Measurements from ENCODE around the gene SFN. TPM values are rescaled to one million over a fixed set of nuclear protein-coding genes. Genes with fewer than 3 reads are reported as not detected.
"Not testable (repeated sequence)": the region's sequence is repeated elsewhere in the genome, so short reads cannot be mapped to it uniquely, and the experiment has no call there.

Gene SFN
- total and polyA plus RNA-seq, 2 donors from 2014 or later, result 2.9 to 44.7 TPM

- Histone ChIP-seq H3K4me3 (ENCODE audit: low read length in 3 of 3) (no peak overlapping the region), H3K9ac (ENCODE audit: low read length in 3 of 3) (no peak overlapping the region), H3K27me3 (ENCODE audit: control insufficient read depth, insufficient read depth, low read length) (no peaks in the 10 kb centered on the region), H3K4me1 (ENCODE audit: control insufficient read depth in 2 of 3, insufficient read depth in 2 of 3, low read depth in 1 of 3, low read length in 3 of 3) (peaks cover 0 to 4% (median 0%) of the 10 kb centered on the region in 3 donors), H3K36me3 (ENCODE audit: control insufficient read depth in 2 of 3, insufficient read depth in 3 of 3, low read length in 3 of 3) (peaks cover 0 to 17% (median 0%) of the 10 kb centered on the region in 3 donors), H3K27ac (ENCODE audit: low read depth in 2 of 2, low read length in 2 of 2) (no peak overlapping the region), H3K9me3 (ENCODE audit: control insufficient read depth in 2 of 3, insufficient read depth in 1 of 3, low read length in 3 of 3) (no peaks in the 10 kb centered on the region)
- no peak for DNase-seq
- TF ChIP-seq CTCF (IDR thresholded peaks at IDR 0.05; ENCODE audit: borderline replicate concordance, extremely low read depth, insufficient read depth), result no peak
- intact Hi-C loops (cut with DNase I), result no loop called here
- FAIRE-seq, result no peak
Observed at GRCh38 chr1:26844424-26845196, 18.3 kb upstream of the SFN start.

- peaks cover 0 to 29% (median 15%) of the 10 kb centered on the region in 3 donors for H3K36me3 ChIP-seq (ENCODE audit: control insufficient read depth in 2 of 3, insufficient read depth in 3 of 3, low read length in 3 of 3)
Observed at GRCh38 chr1:26847826-26848225, 15.1 kb upstream of the SFN start.

GRCh38 chr1:26848499-26848898, 14.4 kb upstream of the SFN start:
- Histone ChIP-seq H3K4me3 (ENCODE audit: low read length in 3 of 3) (no peak overlapping the region), H3K36me3 (ENCODE audit: control insufficient read depth in 2 of 3, insufficient read depth in 3 of 3, low read length in 3 of 3) (peaks cover 0 to 28% (median 15%) of the 10 kb centered on the region in 3 donors), H3K27ac (ENCODE audit: low read depth in 2 of 2, low read length in 2 of 2) (no peak overlapping the region), H3K27me3 (ENCODE audit: control insufficient read depth, insufficient read depth, low read length) (no peaks in the 10 kb centered on the region), H3K9ac (ENCODE audit: low read length in 3 of 3) (no peak overlapping the region), H3K4me1 (ENCODE audit: control insufficient read depth in 2 of 3, insufficient read depth in 2 of 3, low read depth in 1 of 3, low read length in 3 of 3) (peaks cover 0 to 4% (median 0%) of the 10 kb centered on the region in 3 donors), H3K9me3 (ENCODE audit: control insufficient read depth in 2 of 3, insufficient read depth in 1 of 3, low read length in 3 of 3) (no peaks in the 10 kb centered on the region)
- FAIRE-seq, result no peak
- no peak for TF ChIP-seq CTCF (IDR thresholded peaks at IDR 0.05; ENCODE audit: borderline replicate concordance, extremely low read depth, insufficient read depth)
- DNase-seq, result no peak
- intact Hi-C loops (cut with DNase I), result no loop called here

More at GRCh38 chr1:26847826-26848225, 15.1 kb upstream of the SFN start:
- H3K27me3 ChIP-seq (ENCODE audit: control insufficient read depth, insufficient read depth, low read length); H3K9me3 ChIP-seq (ENCODE audit: control insufficient read depth in 2 of 3, insufficient read depth in 1 of 3, low read length in 3 of 3); H3K4me3 ChIP-seq (ENCODE audit: low read length in 3 of 3); DNase-seq; H3K27ac ChIP-seq (ENCODE audit: low read depth in 2 of 2, low read length in 2 of 2); intact Hi-C loops (cut with DNase I); H3K9ac ChIP-seq (ENCODE audit: low read length in 3 of 3); FAIRE-seq; H3K4me1 ChIP-seq (ENCODE audit: control insufficient read depth in 2 of 3, insufficient read depth in 2 of 3, low read depth in 1 of 3, low read length in 3 of 3): not testable (repeated sequence)

- Histone ChIP-seq H3K27me3 (ENCODE audit: control insufficient read depth, insufficient read depth, low read length) (no peaks in the 10 kb centered on the region), H3K9me3 (ENCODE audit: control insufficient read depth in 2 of 3, insufficient read depth in 1 of 3, low read length in 3 of 3) (no peaks in the 10 kb centered on the region), H3K9ac (ENCODE audit: low read length in 3 of 3) (peak overlapping the region in 1 of 3 donors; percentile 30), H3K27ac (ENCODE audit: low read depth in 2 of 2, low read length in 2 of 2) (no peak overlapping the region), H3K36me3 (ENCODE audit: control insufficient read depth in 2 of 3, insufficient read depth in 3 of 3, low read length in 3 of 3) (peaks cover 0 to 29% (median 17%) of the 10 kb centered on the region in 3 donors), H3K4me1 (ENCODE audit: control insufficient read depth in 2 of 3, insufficient read depth in 2 of 3, low read depth in 1 of 3, low read length in 3 of 3) (peaks cover 0 to 4% (median 0%) of the 10 kb centered on the region in 3 donors), H3K4me3 (ENCODE audit: low read length in 3 of 3) (no peak overlapping the region)
- intact Hi-C loops (cut with DNase I), result no loop called here
- FAIRE-seq (no peak), DNase-seq (peak in 1 of 5 donors; percentile 96)
- TF ChIP-seq CTCF (IDR thresholded peaks at IDR 0.05; ENCODE audit: borderline replicate concordance, extremely low read depth, insufficient read depth), result no peak
Observed at GRCh38 chr1:26848941-26849774, 13.8 kb upstream of the SFN start.
